Stimulated activated naive B cell treated with anti-CD40 and anti-IgM and Interleukin-4, amounts not matched to agents 10 μg/mL and 1 μg/mL and 100 μg/mL, for 72 hours (primary cell): Measurements from ENCODE around the gene NTN4.
A peak's percentile ranks its signal among the peaks of the same experiment; 100 is the strongest.

ENCODE experiments used
- ATAC-seq, 2 donors: fragments of 150-1000 bp; cut with Tn5 transposase; replicated peaks; 2 replicates each; pipeline ENCODE4 v1.10.0; 2021; ENCODE audit warnings: moderate library complexity in 1 of 2
- DNase-seq: peaks from one replicate; pipeline ENCODE4 v3.0.0; 2021
- H3K27ac Mint-ChIP-seq: one replicate; pipeline ENCODE4 v1.8.0; 2022; ENCODE audit warnings: mild to moderate bottlenecking, mixed read lengths
- H3K27me3 Mint-ChIP-seq, 2 donors: one replicate each; pipeline ENCODE4 v1.8.0; 2022; ENCODE audit warnings: mixed read lengths in 2 of 2
- H3K36me3 Mint-ChIP-seq, 2 donors: one replicate each; pipeline ENCODE4 v1.8.0; 2022; ENCODE audit warnings: mixed read lengths in 2 of 2, mild to moderate bottlenecking in 1 of 2
- H3K4me1 Mint-ChIP-seq, 2 donors: one replicate each; pipeline ENCODE4 v1.8.0; 2022; ENCODE audit warnings: mixed read lengths in 2 of 2, mild to moderate bottlenecking in 1 of 2
- H3K4me3 Mint-ChIP-seq, 2 donors: one replicate each; pipeline ENCODE4 v1.8.0; 2022; ENCODE audit warnings: mild to moderate bottlenecking in 2 of 2, mixed read lengths in 2 of 2, moderate library complexity in 1 of 2
- H3K9me3 Mint-ChIP-seq, 2 donors: one replicate each; pipeline ENCODE4 v1.8.0; 2022; ENCODE audit warnings: mixed read lengths in 2 of 2, mild to moderate bottlenecking in 1 of 2

NTN4 gene

DNA sequence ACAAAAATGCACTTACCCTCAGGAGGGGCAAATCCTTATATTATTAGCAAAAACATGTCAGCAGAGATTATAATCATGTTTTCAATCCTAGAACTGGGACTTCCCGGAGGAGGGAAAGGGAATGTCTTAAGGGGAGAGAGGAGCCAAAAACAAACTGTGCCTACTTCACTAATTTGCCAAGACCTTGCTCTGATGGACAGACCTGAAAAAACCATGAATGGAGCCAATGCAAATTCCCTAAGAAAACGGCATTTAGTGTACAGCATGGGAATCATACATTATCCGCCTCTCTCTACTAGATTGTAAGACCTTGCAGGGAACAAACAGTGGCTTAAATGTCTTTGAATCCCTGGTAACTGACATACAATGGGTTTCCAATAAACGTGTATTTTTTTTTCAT, 70.4 kb downstream of the NTN4 start:
- H3K4me1 Mint-ChIP-seq = peaks cover 0 to 5% of the 10 kb centered on the region in 2 donors
- ATAC-seq (no peak), DNase-seq (no peak)
- H3K9me3 Mint-ChIP-seq = no peaks in the 10 kb centered on the region
- H3K27ac Mint-ChIP-seq = no peak overlapping the region
- peaks cover 6 to 16% of the 10 kb centered on the region in 2 donors for H3K27me3 Mint-ChIP-seq
- H3K4me3 Mint-ChIP-seq = no peak overlapping the region
- H3K36me3 Mint-ChIP-seq = no peaks in the 10 kb centered on the region

DNA sequence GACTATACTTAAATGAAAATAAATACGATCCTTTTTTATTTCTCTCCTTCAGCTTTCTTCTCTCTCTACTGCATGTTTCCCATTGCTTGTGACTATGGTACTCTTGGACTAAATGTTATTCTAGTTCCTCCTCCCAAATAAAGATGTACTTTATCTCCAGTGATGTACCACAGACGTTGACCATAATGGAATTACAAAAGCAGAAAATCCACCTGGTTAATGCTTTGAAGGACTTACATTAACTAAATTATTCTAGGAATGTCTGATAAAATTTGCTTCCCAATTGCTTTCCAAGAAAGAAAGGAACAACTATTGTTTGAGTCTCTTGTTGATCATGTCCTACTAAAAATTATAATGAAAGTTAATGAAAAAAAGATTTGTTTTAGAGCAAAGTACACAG, 71.8 kb downstream of the NTN4 start:
- H3K36me3 Mint-ChIP-seq = no peaks in the 10 kb centered on the region
- no peak overlapping the region for H3K4me3 Mint-ChIP-seq
- no peak for DNase-seq
- peaks cover 0 to under 1% of the 10 kb centered on the region in 2 donors for H3K4me1 Mint-ChIP-seq
- H3K9me3 Mint-ChIP-seq = no peaks in the 10 kb centered on the region
- peaks cover 4 to 23% of the 10 kb centered on the region in 2 donors for H3K27me3 Mint-ChIP-seq
- H3K27ac Mint-ChIP-seq = no peak overlapping the region
- no peak for ATAC-seq

DNA sequence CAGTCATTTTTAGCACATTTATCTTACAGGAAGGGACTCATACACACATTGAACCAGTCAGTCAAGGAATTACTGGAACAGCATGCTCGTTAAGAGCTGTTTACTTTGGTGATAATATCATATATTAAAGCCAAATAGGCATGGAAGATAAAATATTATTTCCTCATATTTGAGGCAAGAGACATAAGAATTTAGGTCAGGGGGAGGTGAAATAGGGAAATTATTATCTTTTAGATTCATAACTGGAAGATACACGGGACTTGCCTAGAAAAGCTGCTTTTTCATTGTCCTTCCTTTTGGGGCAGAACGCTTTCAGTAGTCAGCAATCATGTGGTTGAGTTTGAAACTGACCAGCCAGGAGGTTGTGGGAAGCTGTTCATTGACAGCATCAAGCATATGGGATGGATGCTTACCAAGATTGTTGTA, 72.5 kb downstream of the NTN4 start:
- Mint-ChIP-seq H3K9me3 (no peaks in the 10 kb centered on the region), H3K27me3 (peaks cover 4 to 23% of the 10 kb centered on the region in 2 donors), H3K27ac (no peak overlapping the region), H3K36me3 (no peaks in the 10 kb centered on the region), H3K4me1 (no peaks in the 10 kb centered on the region), H3K4me3 (no peak overlapping the region)
- DNase-seq = no peak
- ATAC-seq = no peak

DNA sequence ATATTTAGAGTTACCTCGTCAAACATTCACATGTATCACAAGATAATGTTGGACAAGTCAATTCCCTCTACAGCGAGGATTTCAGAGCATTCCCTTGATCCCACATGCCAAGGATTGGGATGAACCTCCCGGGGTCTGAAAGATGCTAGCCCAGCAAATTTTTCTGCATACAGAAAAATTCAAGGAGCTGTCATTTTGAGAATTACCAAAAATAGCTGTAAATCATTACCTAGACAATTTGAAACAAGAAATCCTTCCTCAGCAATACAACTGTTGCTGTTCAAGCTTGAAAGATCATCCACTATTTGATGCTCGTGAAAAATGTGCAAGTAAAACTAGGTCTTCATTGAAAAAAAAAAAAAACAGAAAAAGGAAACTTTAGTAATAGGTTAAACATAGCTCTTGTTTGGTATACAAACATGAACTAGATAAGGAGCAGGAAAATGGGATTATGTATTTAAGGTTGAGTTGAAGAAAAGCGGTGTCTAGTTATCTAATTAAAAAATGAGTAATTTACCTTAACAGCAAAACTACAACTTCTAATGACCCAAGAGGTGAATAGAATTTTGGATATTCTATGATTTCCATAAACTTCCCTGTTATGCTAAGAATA, 73.1 kb downstream of the NTN4 start:
- Mint-ChIP-seq H3K36me3 (no peaks in the 10 kb centered on the region), H3K4me1 (no peaks in the 10 kb centered on the region), H3K9me3 (no peaks in the 10 kb centered on the region), H3K27ac (no peak overlapping the region), H3K27me3 (peaks cover 4 to 23% of the 10 kb centered on the region in 2 donors), H3K4me3 (no peak overlapping the region)
- no peak for DNase-seq
- no peak for ATAC-seq

DNA sequence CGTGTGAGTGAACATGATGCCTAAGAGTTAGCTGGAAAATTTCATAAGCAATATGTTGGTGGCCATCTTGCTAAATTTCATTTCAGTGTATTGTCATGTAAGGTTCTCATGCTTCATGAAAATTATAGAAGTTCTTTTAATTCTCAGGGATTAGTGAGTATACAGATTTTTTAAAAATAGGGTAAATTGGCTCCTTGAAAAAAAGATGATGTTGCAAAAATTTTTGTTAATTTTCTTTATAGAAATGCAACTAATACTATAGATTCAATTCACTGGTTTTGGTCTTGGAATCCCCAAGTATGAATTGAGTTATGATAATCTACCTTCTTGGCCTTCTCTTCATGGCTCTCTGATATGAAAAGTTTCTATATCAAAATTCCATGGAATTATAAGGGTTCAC, 75.4 kb downstream of the NTN4 start:
- H3K27ac Mint-ChIP-seq = no peak overlapping the region
- H3K36me3 Mint-ChIP-seq = no peaks in the 10 kb centered on the region

DNA sequence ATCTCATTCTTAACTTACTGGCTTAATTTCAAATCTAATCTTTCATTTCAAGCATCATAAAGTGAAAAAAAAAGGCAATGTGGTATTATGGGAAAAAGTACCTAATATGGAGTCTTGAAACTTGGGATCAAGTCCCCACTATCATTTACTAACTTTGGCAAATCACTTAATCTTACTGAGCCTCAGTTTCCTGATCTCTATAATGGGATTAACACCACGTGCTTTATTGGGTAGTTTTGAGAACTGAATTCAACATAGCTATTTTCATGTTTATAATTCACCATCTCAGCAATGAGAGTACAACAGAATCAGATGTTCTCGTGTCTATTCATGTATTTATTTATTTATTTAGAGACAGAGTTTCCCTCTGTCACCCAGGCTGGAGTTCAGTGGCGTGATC, 78.3 kb downstream of the NTN4 start:
- Mint-ChIP-seq H3K27me3 (peaks cover 8 to 28% of the 10 kb centered on the region in 2 donors), H3K4me1 (no peaks in the 10 kb centered on the region), H3K4me3 (no peak overlapping the region), H3K36me3 (no peaks in the 10 kb centered on the region), H3K9me3 (no peaks in the 10 kb centered on the region), H3K27ac (no peak overlapping the region)
- no peak for ATAC-seq
- no peak for DNase-seq

More for the DNA sequence above, 75.4 kb downstream of the NTN4 start:
- Mint-ChIP-seq H3K27me3 (peaks cover 8 to 23% of the 10 kb centered on the region in 2 donors), H3K4me1 (no peaks in the 10 kb centered on the region), H3K4me3 (no peak overlapping the region), H3K9me3 (no peaks in the 10 kb centered on the region)
- ATAC-seq (no peak), DNase-seq (no peak)

DNA sequence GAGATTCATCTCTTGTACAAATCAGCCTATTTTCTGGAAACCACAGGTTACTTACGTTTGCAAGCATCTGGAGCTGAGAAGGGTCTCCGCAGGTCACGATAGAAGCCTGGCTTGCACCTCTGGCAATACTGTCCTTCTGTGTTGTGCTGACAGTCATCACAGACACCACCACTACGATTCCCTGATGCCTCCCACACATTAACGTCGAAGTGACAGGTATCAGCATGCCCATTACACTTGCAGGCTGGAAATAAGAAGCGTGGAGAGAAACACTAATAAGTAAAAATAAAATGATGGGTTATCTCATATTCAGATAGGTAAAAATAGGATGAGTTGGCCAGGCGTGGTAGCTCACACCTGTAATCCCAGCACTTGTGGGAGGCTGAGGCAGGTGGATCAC, 80.2 kb downstream of the NTN4 start:
- Mint-ChIP-seq H3K4me1 (no peaks in the 10 kb centered on the region), H3K9me3 (no peaks in the 10 kb centered on the region), H3K36me3 (no peaks in the 10 kb centered on the region), H3K27me3 (peaks cover 6 to 24% of the 10 kb centered on the region in 2 donors), H3K27ac (no peak overlapping the region), H3K4me3 (no peak overlapping the region)
- ATAC-seq (no peak), DNase-seq (no peak)

DNA sequence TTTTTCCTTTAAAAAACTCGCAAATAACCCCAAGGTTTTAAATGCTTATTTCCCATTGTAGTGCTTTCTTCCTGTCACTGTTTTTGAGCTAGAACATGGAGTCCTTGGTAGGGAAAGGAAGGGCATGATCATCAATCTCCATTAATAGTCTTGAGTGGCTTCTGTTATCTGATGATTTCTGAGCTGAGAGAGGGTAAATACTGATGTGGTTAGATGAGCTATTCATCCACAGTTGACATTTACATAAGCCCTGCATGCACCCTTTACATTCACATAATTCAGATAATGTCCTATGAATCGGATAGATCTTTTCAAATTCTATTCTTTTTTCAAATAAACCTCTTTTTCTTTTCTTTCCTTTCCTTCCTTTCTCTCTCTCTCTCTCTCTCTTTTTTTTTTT, 81.4 kb downstream of the NTN4 start:
- Mint-ChIP-seq H3K27me3 (peaks cover 13 to 25% of the 10 kb centered on the region in 2 donors), H3K36me3 (no peaks in the 10 kb centered on the region), H3K4me1 (no peaks in the 10 kb centered on the region), H3K27ac (no peak overlapping the region), H3K9me3 (no peaks in the 10 kb centered on the region), H3K4me3 (no peak overlapping the region)
- DNase-seq (no peak), ATAC-seq (no peak)

DNA sequence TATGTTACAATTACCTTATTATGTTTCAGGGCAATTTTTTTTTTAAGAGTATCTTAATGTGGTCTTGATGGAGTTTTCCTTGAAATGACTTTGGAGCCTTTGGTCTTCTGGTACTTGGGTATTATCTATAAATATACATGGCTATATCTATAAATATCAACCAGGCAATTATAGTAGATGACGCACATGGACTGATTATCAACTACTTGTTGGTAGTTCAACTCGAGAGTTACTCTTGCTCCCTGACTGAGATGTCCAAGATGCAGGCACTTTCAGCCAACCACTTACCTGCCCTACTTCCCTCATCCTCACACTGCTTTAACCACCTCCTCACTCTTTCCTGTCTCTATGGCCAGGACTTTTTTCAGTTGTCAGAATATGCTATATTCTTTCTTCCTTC, 85.4 kb downstream of the NTN4 start:
- no peaks in the 10 kb centered on the region for H3K9me3 Mint-ChIP-seq
- no peak overlapping the region for H3K4me3 Mint-ChIP-seq
- H3K36me3 Mint-ChIP-seq = no peaks in the 10 kb centered on the region
- ATAC-seq (no peak), DNase-seq (no peak)
- peaks cover 3 to 8% of the 10 kb centered on the region in 2 donors for H3K4me1 Mint-ChIP-seq
- H3K27me3 Mint-ChIP-seq = peaks cover 18 to 25% of the 10 kb centered on the region in 2 donors
- H3K27ac Mint-ChIP-seq = no peak overlapping the region

DNA sequence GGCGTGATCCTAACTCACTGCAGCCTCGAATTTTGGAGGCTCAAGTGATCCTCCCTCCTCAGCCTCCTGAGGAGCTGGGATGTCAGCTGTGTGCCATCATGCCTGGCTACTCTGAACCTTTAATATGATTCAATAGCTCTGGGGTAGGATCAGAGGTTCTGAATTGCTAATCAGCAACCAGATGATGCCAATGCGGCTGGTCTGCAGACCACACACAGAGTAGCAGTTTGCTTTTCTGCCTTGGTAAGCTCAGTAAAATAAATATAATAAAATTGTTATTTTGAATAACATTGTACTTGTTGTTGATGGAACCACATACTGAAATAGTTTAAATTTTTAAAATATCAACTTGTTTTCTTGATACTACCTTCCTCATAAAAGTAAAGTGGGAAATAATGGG, 86.6 kb downstream of the NTN4 start:
- H3K36me3 Mint-ChIP-seq = no peaks in the 10 kb centered on the region
- H3K9me3 Mint-ChIP-seq = no peaks in the 10 kb centered on the region
- DNase-seq = no peak
- no peak overlapping the region for H3K4me3 Mint-ChIP-seq
- peaks cover 10 to 11% of the 10 kb centered on the region in 2 donors for H3K4me1 Mint-ChIP-seq
- H3K27ac Mint-ChIP-seq = no peak overlapping the region
- no peak for ATAC-seq
- H3K27me3 Mint-ChIP-seq = peaks cover 18 to 23% of the 10 kb centered on the region in 2 donors

DNA sequence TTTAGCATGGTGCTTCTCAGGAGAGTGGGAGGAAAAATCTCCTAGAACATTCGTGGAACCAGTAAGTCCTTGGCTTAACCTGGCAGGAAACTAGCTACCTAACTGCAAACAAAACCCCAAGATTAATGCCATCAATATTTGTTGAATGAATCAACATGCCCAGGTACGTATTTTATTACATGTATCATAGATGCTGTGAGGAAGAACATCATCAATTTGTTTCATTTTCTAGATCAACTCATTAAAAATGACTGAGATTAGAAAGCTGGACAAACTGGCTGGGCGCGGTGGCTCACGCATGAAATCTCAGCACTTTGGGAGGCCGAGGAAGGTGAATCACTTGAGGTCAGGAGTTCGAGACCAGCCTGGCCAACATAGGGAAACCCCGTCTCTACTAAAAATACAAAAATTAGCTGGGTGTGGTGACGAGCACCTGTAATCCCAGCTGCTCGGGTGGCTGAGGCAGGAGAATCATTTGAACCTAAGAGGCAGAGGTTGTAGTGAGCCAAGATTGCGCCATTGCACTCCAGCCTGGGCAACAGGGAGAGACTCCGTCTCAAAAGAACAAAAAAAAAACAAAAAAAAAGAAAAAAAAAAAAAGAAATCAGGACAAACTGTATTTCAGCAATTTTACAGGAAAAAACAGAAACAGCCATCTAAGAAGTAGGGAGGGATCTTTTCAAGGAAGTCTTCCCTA, 88.7 kb downstream of the NTN4 start:
- DNase-seq (no peak), ATAC-seq (no peak)
- Mint-ChIP-seq H3K27ac (no peak overlapping the region), H3K27me3 (peaks cover 18% of the 10 kb centered on the region in 2 donors), H3K36me3 (no peaks in the 10 kb centered on the region), H3K4me3 (no peak overlapping the region), H3K4me1 (peaks cover 10 to 11% of the 10 kb centered on the region in 2 donors), H3K9me3 (no peaks in the 10 kb centered on the region)

DNA sequence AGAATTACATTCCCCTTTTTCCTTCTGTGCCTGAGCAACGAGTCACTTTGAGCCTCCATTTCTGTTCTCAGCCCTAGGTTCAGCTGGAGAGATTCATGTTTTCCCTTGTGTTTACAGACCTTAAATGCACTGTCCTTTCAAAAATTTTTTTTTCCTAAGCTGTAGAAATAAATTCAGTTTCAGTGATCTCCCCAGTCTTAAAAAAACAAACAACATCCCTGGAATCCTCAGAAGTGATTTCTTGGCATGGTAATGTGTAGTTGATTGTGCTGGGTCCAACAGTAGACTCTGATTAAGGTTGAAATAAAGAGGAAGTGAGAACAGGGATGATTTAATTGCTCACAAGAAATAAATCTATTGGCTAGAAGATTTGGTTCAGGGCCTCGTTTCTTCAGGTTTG, 89.3 kb downstream of the NTN4 start:
- no peak overlapping the region for H3K27ac Mint-ChIP-seq
- no peak for ATAC-seq

DNA sequence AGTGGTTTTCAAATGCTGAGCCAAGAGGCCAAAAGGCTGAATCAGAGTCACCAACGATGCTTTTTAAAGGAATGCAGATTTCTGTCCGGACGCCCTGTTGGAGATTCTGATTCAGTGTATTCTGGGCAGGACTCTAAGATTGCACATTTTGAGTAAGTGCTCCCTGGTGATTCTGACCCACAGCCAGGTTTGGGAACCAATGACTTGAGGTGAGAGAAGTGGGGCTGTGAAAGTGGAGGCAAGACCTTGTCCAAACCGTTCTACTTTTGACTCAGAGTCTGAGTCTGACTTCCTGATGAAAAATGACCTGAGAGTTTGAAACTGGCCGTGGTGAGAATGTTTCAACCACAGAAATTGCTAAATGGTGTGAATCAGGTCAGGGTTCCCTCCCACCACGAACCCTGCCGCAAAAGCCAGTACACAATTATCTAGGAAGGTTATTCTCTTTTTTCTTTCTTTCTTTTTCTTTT, 90.2 kb downstream of the NTN4 start:
- peaks cover 14 to 15% of the 10 kb centered on the region in 2 donors for H3K27me3 Mint-ChIP-seq
- peaks cover 10 to 11% of the 10 kb centered on the region in 2 donors for H3K4me1 Mint-ChIP-seq
- no peaks in the 10 kb centered on the region for H3K9me3 Mint-ChIP-seq
- DNase-seq (peak; percentile 55), ATAC-seq (peak; percentile 92 to 98)
- H3K27ac Mint-ChIP-seq = no peak overlapping the region
- H3K4me3 Mint-ChIP-seq = no peak overlapping the region
- H3K36me3 Mint-ChIP-seq = no peaks in the 10 kb centered on the region

More for the DNA sequence above, 89.3 kb downstream of the NTN4 start:
- Mint-ChIP-seq H3K9me3 (no peaks in the 10 kb centered on the region), H3K27me3 (peaks cover 18% of the 10 kb centered on the region in 2 donors), H3K4me1 (peaks cover 10 to 11% of the 10 kb centered on the region in 2 donors), H3K36me3 (no peaks in the 10 kb centered on the region), H3K4me3 (no peak overlapping the region)
- DNase-seq = no peak

DNA sequence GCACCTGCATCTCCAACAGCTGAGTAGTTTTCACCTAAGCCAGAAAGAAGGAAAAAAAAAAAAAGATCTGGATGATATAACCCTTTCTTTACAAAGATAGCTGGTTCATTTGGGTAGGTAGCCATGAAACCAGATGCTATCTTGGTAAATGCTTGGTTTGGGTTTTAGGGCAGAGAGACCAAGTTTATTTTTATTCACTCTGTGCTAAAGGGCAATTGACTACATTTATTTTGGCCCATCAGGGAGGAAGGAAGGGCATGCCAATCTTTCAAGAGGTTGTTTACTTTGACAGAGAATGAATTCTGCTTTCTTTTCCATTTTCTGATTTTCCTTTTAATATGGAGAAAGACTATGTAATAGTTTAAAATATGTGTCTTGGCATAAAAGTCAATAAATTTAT, 91.0 kb downstream of the NTN4 start:
- no peak overlapping the region for H3K4me3 Mint-ChIP-seq
- DNase-seq = no peak
- ATAC-seq = no peak
- H3K36me3 Mint-ChIP-seq = no peaks in the 10 kb centered on the region
- H3K27ac Mint-ChIP-seq = no peak overlapping the region
- H3K4me1 Mint-ChIP-seq = peaks cover 10 to 11% of the 10 kb centered on the region in 2 donors
- H3K27me3 Mint-ChIP-seq = peaks cover 9 to 10% of the 10 kb centered on the region in 2 donors
- no peaks in the 10 kb centered on the region for H3K9me3 Mint-ChIP-seq

DNA sequence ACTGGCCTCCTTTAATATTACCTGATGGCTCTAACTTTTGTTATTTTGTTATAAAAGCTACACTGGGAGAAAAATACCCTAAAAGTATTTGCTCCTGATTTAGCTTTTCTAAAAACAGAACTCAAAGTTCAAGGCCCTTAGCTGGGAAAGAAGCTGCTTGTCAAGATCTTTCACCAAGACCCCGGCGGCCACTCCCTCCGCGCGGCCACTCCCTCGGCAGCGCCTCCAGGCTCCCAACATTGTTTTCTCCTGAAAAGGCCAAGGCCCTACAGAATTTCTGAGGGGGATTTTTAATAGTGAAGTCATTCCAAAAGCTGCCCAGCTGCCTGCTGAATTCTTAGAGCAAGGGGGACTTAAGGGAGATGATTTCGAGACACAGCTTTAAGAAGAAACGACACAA, 96.4 kb downstream of the NTN4 start:
- no peaks in the 10 kb centered on the region for H3K36me3 Mint-ChIP-seq
- no peak overlapping the region for H3K4me3 Mint-ChIP-seq
- no peak overlapping the region for H3K27ac Mint-ChIP-seq
- H3K9me3 Mint-ChIP-seq = no peaks in the 10 kb centered on the region
- no peak for ATAC-seq
- DNase-seq = no peak
- H3K27me3 Mint-ChIP-seq = peaks cover 6 to 8% of the 10 kb centered on the region in 2 donors
- peaks cover 0 to 2% of the 10 kb centered on the region in 2 donors for H3K4me1 Mint-ChIP-seq
